ENCODE measurements around the gene SLC50A1.

- no peak for TF ChIP-seq ARNT (IDR thresholded peaks at IDR 0.05)
- TF ChIP-seq ELF4 (IDR thresholded peaks at IDR 0.05): no peak
- TF ChIP-seq NFRKB (IDR thresholded peaks at IDR 0.05): no peak
- no peak for TF ChIP-seq SP1 (IDR thresholded peaks at IDR 0.05)
- TF ChIP-seq FOXM1 (IDR thresholded peaks at IDR 0.05; ENCODE audit: borderline replicate concordance): no peak
- TF ChIP-seq TARDBP (IDR thresholded peaks at IDR 0.05): no peak
- no peak for TF ChIP-seq FOXK2 (IDR thresholded peaks at IDR 0.05)
- TF ChIP-seq BHLHE40 (IDR thresholded peaks at IDR 0.05; ENCODE audit: borderline replicate concordance): no peak
- TF ChIP-seq SUZ12 (IDR thresholded peaks at IDR 0.05): no peak
- TF ChIP-seq PKNOX1 (IDR thresholded peaks at IDR 0.05): no peak
- TF ChIP-seq HDGF (IDR thresholded peaks at IDR 0.05; ENCODE audit: borderline replicate concordance): no peak
These were observed 6.1 kb downstream of the SLC50A1 start for GRCh38 chr1:155141749-155142148.

Measured in HEK293T (cell line).